Panc1 (cell line): Measurements from ENCODE around the gene CALD1.

ENCODE experiments used
- CTCF ChIP-seq: fragments of 450-650 bp; IDR thresholded peaks from 2 replicates; pipeline ENCODE4 v1.5.1; 2017; ENCODE audit warnings: mild to moderate bottlenecking
- POLR2AphosphoS5 ChIP-seq: IDR thresholded peaks from 2 replicates; pipeline ENCODE4 v1.6.1; 2012; ENCODE audit warnings: mild to moderate bottlenecking, low read depth, low read length, moderate library complexity
- REST ChIP-seq, 2 experiments: IDR thresholded peaks; 2 replicates each; pipeline ENCODE4 v1.6.1; 2011 to 2012; ENCODE audit warnings: low read depth in 2 of 2, control low read depth in 1 of 2, low read length in 1 of 2, mild to moderate bottlenecking in 1 of 2, moderate library complexity in 1 of 2; ENCODE audit not compliant: insufficient read depth in 1 of 2
- SIN3A ChIP-seq: IDR thresholded peaks from 2 replicates; pipeline ENCODE4 v1.6.1; 2012; ENCODE audit warnings: low read depth, mild to moderate bottlenecking, low read length, moderate library complexity, borderline replicate concordance; ENCODE audit not compliant: insufficient read depth

GRCh38 chr7:134731616-134732015, 47.8 kb upstream of the CALD1 start:
- TF ChIP-seq CTCF (no peak), POLR2AphosphoS5 (no peak), SIN3A (no peak), REST (IDR thresholded peaks at IDR 0.05; ENCODE audit: insufficient read depth in 1 of 2, low read depth in 2 of 2, low read length in 1 of 2) (no peak)
